ENCODE data around the gene JUNB.

Gene JUNB

DNA sequence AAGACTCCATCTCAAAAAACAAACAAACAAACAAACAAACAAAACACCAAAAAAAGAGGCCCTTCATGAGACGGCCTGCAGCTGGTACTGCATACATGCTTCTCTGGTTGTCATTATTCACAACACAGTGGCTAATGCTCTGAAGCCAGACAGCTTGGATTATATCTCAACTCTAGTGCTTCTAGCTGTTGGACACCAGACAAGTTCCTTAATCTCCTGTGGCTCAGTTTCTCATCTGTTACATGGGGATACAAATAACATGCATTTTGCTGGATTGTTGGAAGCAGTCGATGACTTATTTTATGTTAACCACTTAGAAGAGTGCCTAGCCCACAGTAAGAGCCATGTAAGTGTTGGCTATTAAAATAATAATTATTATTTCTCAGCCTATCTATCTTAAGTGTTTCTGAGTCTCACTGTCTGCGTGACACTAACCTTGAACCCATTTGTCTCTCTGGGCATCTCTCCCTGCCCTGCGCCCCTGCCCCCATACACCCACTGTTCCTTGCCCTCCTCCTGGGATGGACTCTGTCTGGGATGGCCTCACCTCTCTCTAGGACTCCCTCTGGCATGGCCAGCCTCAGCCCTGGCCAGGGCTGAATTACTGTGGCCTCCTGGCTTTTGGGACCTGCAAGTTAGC is 3.1 kb upstream of the JUNB start:
- H3K79me2 ChIP-seq (ENCODE audit: control insufficient read depth, insufficient read depth, low read length, poor library complexity) = peaks cover 28% of the 10 kb centered on the region
- H2BK12ac ChIP-seq (ENCODE audit: low read length) = peak overlapping the region; percentile 96
- H3K9ac ChIP-seq (ENCODE audit: low read length) = no peak overlapping the region
- peaks cover 51 to 57% of the 10 kb centered on the region in 2 experiments for H3K4me1 ChIP-seq (ENCODE audit: control insufficient read depth in 1 of 2, insufficient read depth in 2 of 2, low read length in 2 of 2)
- no peak for DNase-seq
- H2BK5ac ChIP-seq (ENCODE audit: low read depth, low read length, poor library complexity) = peak overlapping the region; percentile 90
- peaks cover 0 to 2% of the 10 kb centered on the region in 2 experiments for H3K36me3 ChIP-seq (ENCODE audit: control insufficient read depth in 1 of 2, insufficient read depth in 2 of 2, low read length in 2 of 2)
- peak overlapping the region; percentile 98 for H2AK5ac ChIP-seq (ENCODE audit: low read length)
- peak overlapping the region; percentile 6 for H4K12ac ChIP-seq (ENCODE audit: low read depth, low read length)
- H2AFZ ChIP-seq (ENCODE audit: insufficient read depth, low read length, poor library complexity) = peak overlapping the region; percentile 12
- H3K9me3 ChIP-seq (ENCODE audit: insufficient read depth, low read depth, low read length) = peaks cover 2% of the 10 kb centered on the region
- peak overlapping the region; percentile 71 for H3K4ac ChIP-seq (ENCODE audit: low read depth, low read length)
- H4K8ac ChIP-seq (ENCODE audit: low read depth, low read length) = peak overlapping the region; percentile 55
- no peak overlapping the region for H3K4me3 ChIP-seq (ENCODE audit: low read depth, low read length)
- WGBS (ENCODE audit: extremely low coverage, insufficient coverage, insufficient read length) = no CpG with 5 or more reads among the region's 4 CpGs
- no peak overlapping the region for H3K23ac ChIP-seq (ENCODE audit: low read length)
- peaks cover 76% of the 10 kb centered on the region for H3K79me1 ChIP-seq (ENCODE audit: low read length)
- peak overlapping the region; percentile 84 for H4K91ac ChIP-seq (ENCODE audit: low read depth, low read length)
- H3K4me2 ChIP-seq (ENCODE audit: low read length) = peak overlapping the region; percentile 96
- peak overlapping the region; percentile 91 for H3K14ac ChIP-seq (ENCODE audit: low read length)
- peak overlapping the region; percentile 96 for H3K27ac ChIP-seq (ENCODE audit: low read depth, low read length)
- H3K18ac ChIP-seq (ENCODE audit: low read length) = peak overlapping the region; percentile 62
- H2BK120ac ChIP-seq (ENCODE audit: insufficient read depth, low read length, poor library complexity) = peak overlapping the region; percentile 92
- no peaks in the 10 kb centered on the region for H3K27me3 ChIP-seq (ENCODE audit: insufficient read depth, low read length)

DNA sequence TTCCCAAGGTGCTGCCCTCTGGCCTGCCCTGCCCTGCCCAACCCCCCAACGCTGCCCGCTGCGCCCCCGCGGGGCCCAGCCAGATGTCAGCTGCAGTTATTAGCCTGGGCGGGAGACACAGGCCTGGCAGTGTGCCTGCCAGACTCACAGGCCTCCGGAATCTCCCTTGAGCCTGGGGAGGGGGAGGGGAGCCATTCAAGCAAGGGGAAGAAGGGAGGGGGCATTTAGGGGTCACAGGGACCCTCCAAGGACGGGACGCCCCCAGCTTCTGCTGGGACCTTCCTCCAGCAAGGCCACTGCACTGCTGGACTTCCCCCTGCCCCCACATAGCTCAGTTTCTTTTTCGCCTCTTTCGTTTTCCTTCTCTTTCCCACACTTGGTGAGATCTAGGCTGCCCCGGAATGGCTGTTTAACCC is 2.6 kb upstream of the JUNB start:
- peak overlapping the region; percentile 84 for H4K91ac ChIP-seq (ENCODE audit: low read depth, low read length)
- no peak overlapping the region for H3K23ac ChIP-seq (ENCODE audit: low read length)
- H2AK5ac ChIP-seq (ENCODE audit: low read length) = peak overlapping the region; percentile 98
- H3K27me3 ChIP-seq (ENCODE audit: insufficient read depth, low read length) = no peaks in the 10 kb centered on the region
- no peak overlapping the region for H3K4me3 ChIP-seq (ENCODE audit: low read depth, low read length)
- WGBS (ENCODE audit: extremely low coverage, insufficient coverage, insufficient read length) = no CpG with 5 or more reads among the region's 12 CpGs
- peak overlapping the region; percentile 90 for H2BK5ac ChIP-seq (ENCODE audit: low read depth, low read length, poor library complexity)
- H2BK120ac ChIP-seq (ENCODE audit: insufficient read depth, low read length, poor library complexity) = peak overlapping the region; percentile 92
- H3K4me2 ChIP-seq (ENCODE audit: low read length) = peak overlapping the region; percentile 96
- H3K4me1 ChIP-seq (ENCODE audit: control insufficient read depth in 1 of 2, insufficient read depth in 2 of 2, low read length in 2 of 2) = peaks cover 46 to 53% of the 10 kb centered on the region in 2 experiments
- peak overlapping the region; percentile 91 for H3K14ac ChIP-seq (ENCODE audit: low read length)
- peak overlapping the region; percentile 96 for H3K27ac ChIP-seq (ENCODE audit: low read depth, low read length)
- H3K9me3 ChIP-seq (ENCODE audit: insufficient read depth, low read depth, low read length) = peaks cover 2% of the 10 kb centered on the region
- H3K18ac ChIP-seq (ENCODE audit: low read length) = peak overlapping the region; percentile 79
- peak in 1 of 2 donors; percentile 15 for DNase-seq
- H3K9ac ChIP-seq (ENCODE audit: low read length) = peak overlapping the region; percentile 37
- H4K8ac ChIP-seq (ENCODE audit: low read depth, low read length) = peak overlapping the region; percentile 55
- H3K79me1 ChIP-seq (ENCODE audit: low read length) = peaks cover 75% of the 10 kb centered on the region
- H3K79me2 ChIP-seq (ENCODE audit: control insufficient read depth, insufficient read depth, low read length, poor library complexity) = peaks cover 26% of the 10 kb centered on the region
- peak overlapping the region; percentile 70 for H4K12ac ChIP-seq (ENCODE audit: low read depth, low read length)
- H3K36me3 ChIP-seq (ENCODE audit: control insufficient read depth in 1 of 2, insufficient read depth in 2 of 2, low read length in 2 of 2) = peaks cover 0 to 2% of the 10 kb centered on the region in 2 experiments
- H2AFZ ChIP-seq (ENCODE audit: insufficient read depth, low read length, poor library complexity) = peak overlapping the region; percentile 12
- peak overlapping the region; percentile 71 for H3K4ac ChIP-seq (ENCODE audit: low read depth, low read length)
- H2BK12ac ChIP-seq (ENCODE audit: low read length) = peak overlapping the region; percentile 96

DNA sequence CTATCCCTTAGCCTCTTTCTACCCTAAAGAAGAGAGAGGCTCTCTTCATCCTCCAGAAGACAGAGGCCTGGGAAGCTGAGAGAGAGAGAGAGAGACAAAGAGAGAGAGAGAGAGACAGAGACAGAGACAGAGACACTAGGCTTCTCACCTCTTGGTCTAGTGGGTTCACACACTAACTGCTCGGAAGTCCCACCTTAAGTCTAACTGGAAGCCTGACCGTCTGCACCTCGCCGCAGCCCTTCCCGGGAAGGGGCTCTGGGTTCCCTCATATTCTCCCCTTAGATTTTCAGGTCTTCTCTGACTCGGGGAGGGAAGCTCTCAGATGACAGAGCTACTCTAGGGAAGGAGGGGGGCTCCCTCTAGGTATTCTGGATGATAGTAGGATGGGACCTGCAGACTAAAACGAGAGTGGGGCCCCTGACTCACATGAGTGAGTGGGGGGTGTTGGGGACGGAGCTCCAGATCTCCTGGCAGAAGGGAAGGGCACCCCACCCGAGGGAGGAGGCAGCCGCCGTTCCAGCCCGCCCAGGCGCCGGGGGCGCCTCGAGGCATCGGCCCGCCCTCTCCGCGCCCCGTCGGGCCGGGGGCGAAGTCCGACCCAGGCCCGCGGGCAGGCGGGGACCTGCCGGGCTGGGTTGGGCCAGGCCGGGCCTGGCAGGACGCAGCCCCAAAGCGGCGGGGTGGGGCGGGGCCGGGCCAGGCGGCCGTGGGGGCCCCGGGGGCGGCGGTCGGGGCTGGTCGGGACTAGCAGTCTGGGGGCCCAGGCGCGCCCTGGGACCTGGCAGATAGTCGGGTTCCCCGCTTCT is 2.0 kb upstream of the JUNB start:
- H2BK12ac ChIP-seq (ENCODE audit: low read length) = peak overlapping the region; percentile 85
- H3K9me3 ChIP-seq (ENCODE audit: insufficient read depth, low read depth, low read length) = peaks cover 2% of the 10 kb centered on the region
- no CpG with 5 or more reads among the region's 46 CpGs for WGBS (ENCODE audit: extremely low coverage, insufficient coverage, insufficient read length)
- peak overlapping the region; percentile 87 for H3K18ac ChIP-seq (ENCODE audit: low read length)
- peaks cover 27% of the 10 kb centered on the region for H3K79me2 ChIP-seq (ENCODE audit: control insufficient read depth, insufficient read depth, low read length, poor library complexity)
- H3K14ac ChIP-seq (ENCODE audit: low read length) = peak overlapping the region; percentile 86
- no peaks in the 10 kb centered on the region for H3K27me3 ChIP-seq (ENCODE audit: insufficient read depth, low read length)
- peak overlapping the region; percentile 90 for H2BK5ac ChIP-seq (ENCODE audit: low read depth, low read length, poor library complexity)
- H3K4ac ChIP-seq (ENCODE audit: low read depth, low read length) = peak overlapping the region; percentile 71
- peak overlapping the region; percentile 92 for H2BK120ac ChIP-seq (ENCODE audit: insufficient read depth, low read length, poor library complexity)
- peak overlapping the region; percentile 70 for H4K12ac ChIP-seq (ENCODE audit: low read depth, low read length)
- H3K4me1 ChIP-seq (ENCODE audit: control insufficient read depth in 1 of 2, insufficient read depth in 2 of 2, low read length in 2 of 2) = peaks cover 46 to 50% of the 10 kb centered on the region in 2 experiments
- no peak overlapping the region for H3K23ac ChIP-seq (ENCODE audit: low read length)
- peak overlapping the region; percentile 37 for H3K9ac ChIP-seq (ENCODE audit: low read length)
- peak overlapping the region; percentile 84 for H4K91ac ChIP-seq (ENCODE audit: low read depth, low read length)
- H4K8ac ChIP-seq (ENCODE audit: low read depth, low read length) = peak overlapping the region; percentile 96
- H3K79me1 ChIP-seq (ENCODE audit: low read length) = peaks cover 76% of the 10 kb centered on the region
- peak overlapping the region; percentile 96 for H3K4me2 ChIP-seq (ENCODE audit: low read length)
- peak overlapping the region; percentile 88 for H2AK5ac ChIP-seq (ENCODE audit: low read length)
- no peak overlapping the region for H3K4me3 ChIP-seq (ENCODE audit: low read depth, low read length)
- peak overlapping the region; percentile 96 for H3K27ac ChIP-seq (ENCODE audit: low read depth, low read length)
- no peak for DNase-seq
- peaks cover 0 to 2% of the 10 kb centered on the region in 2 experiments for H3K36me3 ChIP-seq (ENCODE audit: control insufficient read depth in 1 of 2, insufficient read depth in 2 of 2, low read length in 2 of 2)
- peak overlapping the region; percentile 42 for H2AFZ ChIP-seq (ENCODE audit: insufficient read depth, low read length, poor library complexity)

DNA sequence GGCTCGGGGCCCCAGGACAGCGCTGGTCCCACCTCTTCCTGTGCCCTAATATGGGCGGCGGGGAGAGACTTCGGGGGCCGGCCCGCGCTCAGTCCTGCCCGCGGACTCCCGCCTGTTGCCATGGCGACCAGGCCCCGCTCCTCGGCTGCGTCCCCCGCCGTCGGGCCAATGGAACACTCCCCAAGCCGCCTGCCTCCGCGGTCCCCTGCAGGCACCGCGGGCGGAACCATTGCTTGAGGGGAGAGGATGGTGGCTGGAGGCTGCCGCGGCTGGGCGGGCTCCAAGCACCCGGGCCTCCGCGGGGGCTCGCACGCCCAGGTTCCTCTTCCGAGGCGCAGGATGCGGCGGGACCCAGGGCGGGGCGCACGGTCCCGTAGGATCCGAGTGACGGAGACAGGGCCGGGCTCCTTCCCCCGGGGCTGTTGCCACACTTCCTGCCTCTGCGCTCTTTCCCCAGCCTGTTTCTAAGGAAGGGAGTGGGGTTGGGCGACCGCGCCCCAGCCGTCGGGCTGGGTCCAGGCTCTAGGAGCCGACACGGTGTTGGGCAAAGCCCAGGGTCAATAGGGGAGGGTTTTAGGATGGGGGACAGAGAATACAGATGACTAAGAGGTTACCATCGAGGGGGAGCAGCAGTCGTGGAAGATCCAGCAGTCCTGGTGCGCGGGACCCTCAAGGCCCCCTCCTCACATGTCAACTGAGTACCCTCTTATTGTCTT is 1.2 kb upstream of the JUNB start:
- H3K4ac ChIP-seq (ENCODE audit: low read depth, low read length) = peak overlapping the region; percentile 57
- H3K23ac ChIP-seq (ENCODE audit: low read length) = no peak overlapping the region
- H4K91ac ChIP-seq (ENCODE audit: low read depth, low read length) = peak overlapping the region; percentile 84
- H3K4me1 ChIP-seq (ENCODE audit: control insufficient read depth in 1 of 2, insufficient read depth in 2 of 2, low read length in 2 of 2) = peaks cover 39 to 44% of the 10 kb centered on the region in 2 experiments
- peak overlapping the region; percentile 80 for H3K14ac ChIP-seq (ENCODE audit: low read length)
- peak overlapping the region; percentile 57 for H2BK120ac ChIP-seq (ENCODE audit: insufficient read depth, low read length, poor library complexity)
- WGBS (ENCODE audit: extremely low coverage, insufficient coverage, insufficient read length) = no CpG with 5 or more reads among the region's 56 CpGs
- H3K79me1 ChIP-seq (ENCODE audit: low read length) = peaks cover 69% of the 10 kb centered on the region
- peak overlapping the region; percentile 87 for H3K18ac ChIP-seq (ENCODE audit: low read length)
- peak overlapping the region; percentile 41 for H2AFZ ChIP-seq (ENCODE audit: insufficient read depth, low read length, poor library complexity)
- H3K79me2 ChIP-seq (ENCODE audit: control insufficient read depth, insufficient read depth, low read length, poor library complexity) = peaks cover 26% of the 10 kb centered on the region
- DNase-seq = peak; percentile 91 to 93
- H4K12ac ChIP-seq (ENCODE audit: low read depth, low read length) = peak overlapping the region; percentile 5
- peak overlapping the region; percentile 86 for H2AK5ac ChIP-seq (ENCODE audit: low read length)
- peaks cover 2% of the 10 kb centered on the region for H3K9me3 ChIP-seq (ENCODE audit: insufficient read depth, low read depth, low read length)
- H3K4me2 ChIP-seq (ENCODE audit: low read length) = peak overlapping the region; percentile 96
- peak overlapping the region; percentile 96 for H4K8ac ChIP-seq (ENCODE audit: low read depth, low read length)
- H2BK5ac ChIP-seq (ENCODE audit: low read depth, low read length, poor library complexity) = peak overlapping the region; percentile 90
- peaks cover 0 to 2% of the 10 kb centered on the region in 2 experiments for H3K36me3 ChIP-seq (ENCODE audit: control insufficient read depth in 1 of 2, insufficient read depth in 2 of 2, low read length in 2 of 2)
- peak overlapping the region; percentile 31 for H3K9ac ChIP-seq (ENCODE audit: low read length)
- no peaks in the 10 kb centered on the region for H3K27me3 ChIP-seq (ENCODE audit: insufficient read depth, low read length)
- peak overlapping the region; percentile 59 for H3K4me3 ChIP-seq (ENCODE audit: low read depth, low read length)
- H3K27ac ChIP-seq (ENCODE audit: low read depth, low read length) = peak overlapping the region; percentile 96
- peak overlapping the region; percentile 69 for H2BK12ac ChIP-seq (ENCODE audit: low read length)

Data from trophoblast cell (in vitro differentiated cells and primary cell).